ENCODE data around the gene KCNQ5. TPM values are rescaled to one million over a fixed set of nuclear protein-coding genes. Genes with fewer than 3 reads are reported as not detected.

Gene KCNQ5
- total and polyA plus RNA-seq, 10 of the 15 experiments (the other 5 are each of a cell fraction or from before 2014, with no cell fraction given): 0.60 to 16.2 (median 3.2) TPM

- H3K9me3 ChIP-seq (replicated peaks; ENCODE audit: control insufficient read depth, insufficient read depth, low read length): peaks cover 2% of the 10 kb centered on the region; the same call in 2 of the 3 replicates
- ChIA-PET RAD21 (ENCODE audit: unreplicated experiment) (no interaction called here), POLR2A (no interaction called here), CTCF (interaction anchor here (0.9 to 1.1 kb wide), 2 partner anchors 8 to 129 kb away, joined by 3 read pairs; no protein-coding TSS in a partner anchor), SMC1A (ENCODE audit: uncharacterized antibody, unreplicated experiment) (interaction anchor here (0.7 to 1.0 kb wide), 2 partner anchors 15 to 120 kb away, joined by 3 read pairs; no protein-coding TSS in a partner anchor)
- no peak for DNase-seq (ENCODE audit: low read depth, low spot score)
- peak; percentile 67 for TF ChIP-seq ZBTB40 (IDR thresholded peaks at IDR 0.05; ENCODE audit: borderline replicate concordance)
- TF ChIP-seq E4F1 (IDR thresholded peaks at IDR 0.05; ENCODE audit: borderline replicate concordance, partially characterized antibody): no peak
- H2AFZ ChIP-seq (ENCODE audit: control insufficient read depth, low read depth, low read length): no peak overlapping the region
- H3K4me1 ChIP-seq (ENCODE audit: control insufficient read depth, insufficient read depth, low read length): no peaks in the 10 kb centered on the region
- no TSS peak for BruUV-seq (replicated peaks)
- H3K9ac ChIP-seq (ENCODE audit: control insufficient read depth, insufficient read depth, low read length): no peak overlapping the region
- intact Hi-C loops (cut with micrococcal nuclease; ENCODE audit: unreplicated experiment) (no loop called here), in situ Hi-C loops (cut with MboI) (no loop called here)
- no peak overlapping the region for H3K4me2 ChIP-seq (ENCODE audit: control insufficient read depth, insufficient read depth)
- no peak overlapping the region for H3K4me3 ChIP-seq
- no peaks in the 10 kb centered on the region for H4K20me1 ChIP-seq (ENCODE audit: control insufficient read depth, insufficient read depth)
- H3K36me3 ChIP-seq (ENCODE audit: control insufficient read depth in 2 of 2, insufficient read depth in 2 of 2, low read length in 1 of 2): no peaks in the 10 kb centered on the region; a peak in 2 of 4 replicates
- no peaks in the 10 kb centered on the region for H3K79me2 ChIP-seq (ENCODE audit: control insufficient read depth, insufficient read depth, low read length)
- no peaks in the 10 kb centered on the region for H3K27me3 ChIP-seq (replicated peaks in 1 of 2; ENCODE audit: control insufficient read depth in 2 of 2, insufficient read depth in 2 of 2, low read length in 1 of 2)
- no peak for ATAC-seq
- no peak overlapping the region for H3K27ac ChIP-seq (ENCODE audit: control insufficient read depth, insufficient read depth)
- no peak for FAIRE-seq
Measured at GRCh38 chr6:73002588-73002987, 380.7 kb downstream of the KCNQ5 start.

Data from GM12878 (cell line).